Liver (tissue), 9 donors: ENCODE results near the gene DRGX. TPM values are rescaled to one million over a fixed set of nuclear protein-coding genes. Genes with fewer than 3 reads are reported as not detected.
A peak's percentile ranks its signal among the peaks of the same experiment; 100 is the strongest.

Source experiments
- DNase-seq: peaks from one replicate; pipeline ENCODE4 v3.0.0-alpha.2; 2017; ENCODE audit warnings: low spot score
- H3K27ac ChIP-seq, 2 donors: one replicate each; pipeline ENCODE4 v1.7.0; 2013; ENCODE audit warnings: inconsistent platforms in 2 of 2, low read length in 2 of 2, control low read depth in 1 of 2, low read depth in 1 of 2, mild to moderate bottlenecking in 1 of 2
- H3K27me3 ChIP-seq, 4 donors: one replicate each; pipeline versions ENCODE4 v1.6.1 to v1.7.0; 2013; ENCODE audit warnings: low read length in 3 of 4, inconsistent platforms in 1 of 4, mild to moderate bottlenecking in 1 of 4, moderate library complexity in 1 of 4; ENCODE audit not compliant: control insufficient read depth in 4 of 4, insufficient read depth in 4 of 4
- H3K36me3 ChIP-seq, 4 donors: one replicate each; pipeline versions ENCODE4 v1.6.1 to v1.7.0; 2013; ENCODE audit warnings: low read length in 3 of 4, mild to moderate bottlenecking in 3 of 4, low read depth in 1 of 4, moderate library complexity in 1 of 4; ENCODE audit not compliant: control insufficient read depth in 4 of 4, insufficient read depth in 3 of 4
- H3K4me1 ChIP-seq, 4 donors: one replicate each; pipeline versions ENCODE4 v1.6.1 to v1.7.0; 2013; ENCODE audit warnings: low read length in 3 of 4, mild to moderate bottlenecking in 3 of 4, moderate library complexity in 1 of 4; ENCODE audit not compliant: control insufficient read depth in 4 of 4, insufficient read depth in 4 of 4
- H3K4me3 ChIP-seq, 3 donors: one replicate each; pipeline versions ENCODE4 v1.6.1 to v1.7.0; 2013; ENCODE audit warnings: low read length in 3 of 3, control low read depth in 1 of 3, low read depth in 1 of 3, mild to moderate bottlenecking in 1 of 3
- H3K9ac ChIP-seq, 2 donors: one replicate each; pipeline ENCODE4 v1.7.0; 2013; ENCODE audit warnings: low read length in 2 of 2, mild to moderate bottlenecking in 2 of 2, moderate library complexity in 2 of 2, control low read depth in 1 of 2, low read depth in 1 of 2
- H3K9me3 ChIP-seq, 4 donors: one replicate each; pipeline versions ENCODE4 v1.6.1 to v1.7.0; 2013; ENCODE audit warnings: low read length in 3 of 4; ENCODE audit not compliant: control insufficient read depth in 4 of 4
- ATF3 ChIP-seq: IDR thresholded peaks from 2 replicates; pipeline ENCODE4 v1.6.1; 2016; ENCODE audit warnings: antibody characterized with exemption
- CTCF ChIP-seq: fragments of 150-350 bp; IDR thresholded peaks from 2 replicates; pipeline ENCODE4 v1.5.1; 2017; ENCODE audit warnings: improper control_type of control experiment, low read depth, low read length; ENCODE audit not compliant: missing input control
- EGR1 ChIP-seq, 2 donors: IDR thresholded peaks; 2 replicates each; pipeline ENCODE4 v1.6.1; 2016 to 2018; ENCODE audit warnings: antibody characterized with exemption in 2 of 2, low read depth in 2 of 2
- FOXA1 ChIP-seq: IDR thresholded peaks from 2 replicates; pipeline ENCODE4 v1.6.1; 2016; ENCODE audit warnings: antibody characterized with exemption
- FOXA2 ChIP-seq: IDR thresholded peaks from 2 replicates; pipeline ENCODE4 v1.6.1; 2016; ENCODE audit warnings: antibody characterized with exemption
- GABPA ChIP-seq, 2 donors: IDR thresholded peaks in 1 of 2; conservative IDR thresholded peaks in 1 of 2; 2 replicates each; pipeline ENCODE4 v1.6.1; 2016; ENCODE audit warnings: antibody characterized with exemption in 2 of 2, mild to moderate bottlenecking in 1 of 2, moderate library complexity in 1 of 2
- HNF4G ChIP-seq: IDR thresholded peaks from 2 replicates; pipeline ENCODE4 v1.6.1; 2016; ENCODE audit warnings: antibody characterized with exemption
- JUND ChIP-seq, 2 donors: IDR thresholded peaks; 2 replicates each; pipeline ENCODE4 v1.6.1; 2016; ENCODE audit warnings: antibody characterized with exemption in 2 of 2
- MAX ChIP-seq: IDR thresholded peaks from 2 replicates; pipeline ENCODE4 v1.6.1; 2016; ENCODE audit warnings: antibody characterized with exemption
- NR2F2 ChIP-seq: IDR thresholded peaks from 2 replicates; pipeline ENCODE4 v1.6.1; 2016; ENCODE audit warnings: antibody characterized with exemption
- RAD21 ChIP-seq, 2 donors: IDR thresholded peaks; 2 replicates each; pipeline ENCODE4 v1.6.1; 2016; ENCODE audit warnings: antibody characterized with exemption in 2 of 2, mild to moderate bottlenecking in 2 of 2
- REST ChIP-seq: IDR thresholded peaks from 2 replicates; pipeline ENCODE4 v1.6.1; 2016; ENCODE audit warnings: antibody characterized with exemption, mild to moderate bottlenecking
- RXRA ChIP-seq, 2 donors: IDR thresholded peaks; 2 replicates each; pipeline ENCODE4 v1.6.1; 2017 to 2018; ENCODE audit warnings: antibody characterized with exemption in 2 of 2, mild to moderate bottlenecking in 1 of 2
- SP1 ChIP-seq: IDR thresholded peaks from 2 replicates; pipeline ENCODE4 v1.6.1; 2018; ENCODE audit warnings: antibody characterized with exemption, mild to moderate bottlenecking
- TAF1 ChIP-seq: conservative IDR thresholded peaks from 2 replicates; pipeline ENCODE4 v1.6.1; 2016; ENCODE audit warnings: antibody characterized with exemption, mild to moderate bottlenecking
- YY1 ChIP-seq: IDR thresholded peaks from 2 replicates; pipeline ENCODE4 v1.6.1; 2016; ENCODE audit warnings: antibody characterized with exemption, mild to moderate bottlenecking
- ZBTB33 ChIP-seq: IDR thresholded peaks from 2 replicates; pipeline ENCODE4 v1.6.1; 2016; ENCODE audit warnings: antibody characterized with exemption
- WGBS: extraction: QIAGEN DNeasy Blood & Tissue Kit; methylation state at CpG from one replicate; pipeline ENCODE4 v1.1.7; 2013; 5-methylcytosine and 5-hydroxymethylcytosine counted together
- polyA plus RNA-seq, 2 donors: library from polyadenylated mRNA; stranded (reverse) in 1 of 2; unstranded in 1 of 2; fragments of 200-250 nt in 1 of 2; fragments of >200 nt in 1 of 2; fragmentation: Nextera tagmentation in 1 of 2; extraction: Ambion mirVana in 1 of 2; gene quantifications; one replicate each; pipeline versions ENCODE4 v1.2.1 to v1.2.3, GENCODE V29; 2013 to 2015
- total RNA-seq, 2 donors: library from RNA; depleted of rRNA; stranded (reverse); fragments of >200 nt; gene quantifications; one replicate each; pipeline ENCODE4 v1.2.3, GENCODE V29; 2014
- donor health status: healthy.
- donor health status: healthy.
- donor health status: healthy.
- donor health status: healthy.
- donor health status: healthy.

Gene DRGX
- total and polyA plus RNA-seq, 4 donors, result not detected

GRCh38 chr10:49367600-49367999 lies 28.3 kb downstream of the DRGX start:
- peak; percentile 12 for DNase-seq
- H3K4me1 ChIP-seq, result no peaks in the 10 kb centered on the region
- H3K9ac ChIP-seq, result no peak overlapping the region
- peaks cover 0 to 4% (median 0%) of the 10 kb centered on the region in 4 donors for H3K27me3 ChIP-seq
- H3K4me3 ChIP-seq, result no peak overlapping the region
- no peaks in the 10 kb centered on the region for H3K9me3 ChIP-seq
- H3K27ac ChIP-seq, result no peak overlapping the region
- TF ChIP-seq RXRA (IDR thresholded peaks at IDR 0.05) (no peak), SP1 (no peak), EGR1 (IDR thresholded peaks at IDR 0.05; ENCODE audit: low read depth in 2 of 2) (no peak), FOXA1 (no peak), TAF1 (no peak), YY1 (no peak), RAD21 (IDR thresholded peaks at IDR 0.05) (no peak), REST (no peak), CTCF (no peak), HNF4G (no peak)
- 48% methylated on average over 5 of the region's 5 CpGs for WGBS
- H3K36me3 ChIP-seq, result no peaks in the 10 kb centered on the region

- Histone ChIP-seq H3K36me3 (no peaks in the 10 kb centered on the region), H3K27ac (no peak overlapping the region), H3K9me3 (no peaks in the 10 kb centered on the region), H3K27me3 (no peaks in the 10 kb centered on the region), H3K4me1 (no peaks in the 10 kb centered on the region), H3K9ac (no peak overlapping the region), H3K4me3 (no peak overlapping the region)
- 78% methylated on average over 4 of the region's 4 CpGs for WGBS
- TF ChIP-seq HNF4G (no peak), REST (no peak), CTCF (no peak), ZBTB33 (no peak), FOXA2 (no peak), ATF3 (no peak), JUND (IDR thresholded peaks at IDR 0.05) (no peak), GABPA (IDR thresholded peaks at IDR 0.05 in 1 of 2, conservative IDR thresholded peaks at IDR 0.05 in 1 of 2) (no peak), TAF1 (no peak), YY1 (no peak), SP1 (no peak), NR2F2 (no peak), RXRA (IDR thresholded peaks at IDR 0.05) (no peak), MAX (no peak)
- DNase-seq, result peak; percentile 19
Measured at GRCh38 chr10:49366460-49366859, 29.4 kb downstream of the DRGX start.
